Epithelial cell of proximal tubule (primary cell): ENCODE measurements around the gene FTSJ1. TPM values are rescaled to one million over a fixed set of nuclear protein-coding genes. Genes with fewer than 3 reads are reported as not detected.

Experiments used
- DNase-seq: peaks from one replicate; pipeline ENCODE4 v3.0.0-alpha.2; 2011; ENCODE audit warnings: low read depth
- H3K4me3 ChIP-seq: 2 replicates; pipeline ENCODE4 v1.5.1; 2011; ENCODE audit warnings: low read depth, mild to moderate bottlenecking, low read length
- total RNA-seq: library from RNA; depleted of rRNA; stranded (reverse); fragments of >200 nt; gene quantifications from 2 replicates; pipeline ENCODE4 v1.2.3, GENCODE V29; 2015
- TF ChIP-seq, protein P1 (sequence below): conservative IDR thresholded peaks from 2 replicates; pipeline ENCODE4 v1.5.1; 2012; ENCODE audit warnings: low read depth, mild to moderate bottlenecking, low read length

The FTSJ1 gene
- total RNA-seq, 1 donor from 2014 or later: 63.5 TPM

DNA sequence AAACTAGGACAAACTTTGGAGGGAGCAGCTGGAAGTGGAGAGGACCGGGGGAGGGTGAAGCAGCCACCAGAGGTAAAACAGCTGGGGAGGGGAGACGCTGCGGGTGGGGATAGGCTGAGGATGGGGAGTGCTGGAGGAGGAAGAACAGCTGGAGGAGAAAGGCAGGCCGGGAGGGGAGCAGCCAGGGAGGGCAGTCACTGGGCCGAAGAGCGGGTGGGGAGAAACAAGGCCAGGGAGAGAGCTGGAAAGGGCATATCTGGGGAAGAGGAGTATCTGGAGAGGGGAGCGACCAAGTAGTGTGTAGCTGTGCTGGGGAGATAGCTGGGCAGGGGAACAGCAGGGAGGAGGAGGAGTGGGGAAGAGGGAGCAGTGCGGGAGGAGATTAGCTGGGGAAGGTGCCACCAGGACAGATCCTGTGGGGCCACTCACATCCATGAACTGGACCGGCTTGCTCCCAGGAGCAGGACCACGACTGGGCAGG, 8.7 kb upstream of the FTSJ1 start:
- peak overlapping the region; percentile 45 for H3K4me3 ChIP-seq
- TF ChIP-seq, protein P1, sequence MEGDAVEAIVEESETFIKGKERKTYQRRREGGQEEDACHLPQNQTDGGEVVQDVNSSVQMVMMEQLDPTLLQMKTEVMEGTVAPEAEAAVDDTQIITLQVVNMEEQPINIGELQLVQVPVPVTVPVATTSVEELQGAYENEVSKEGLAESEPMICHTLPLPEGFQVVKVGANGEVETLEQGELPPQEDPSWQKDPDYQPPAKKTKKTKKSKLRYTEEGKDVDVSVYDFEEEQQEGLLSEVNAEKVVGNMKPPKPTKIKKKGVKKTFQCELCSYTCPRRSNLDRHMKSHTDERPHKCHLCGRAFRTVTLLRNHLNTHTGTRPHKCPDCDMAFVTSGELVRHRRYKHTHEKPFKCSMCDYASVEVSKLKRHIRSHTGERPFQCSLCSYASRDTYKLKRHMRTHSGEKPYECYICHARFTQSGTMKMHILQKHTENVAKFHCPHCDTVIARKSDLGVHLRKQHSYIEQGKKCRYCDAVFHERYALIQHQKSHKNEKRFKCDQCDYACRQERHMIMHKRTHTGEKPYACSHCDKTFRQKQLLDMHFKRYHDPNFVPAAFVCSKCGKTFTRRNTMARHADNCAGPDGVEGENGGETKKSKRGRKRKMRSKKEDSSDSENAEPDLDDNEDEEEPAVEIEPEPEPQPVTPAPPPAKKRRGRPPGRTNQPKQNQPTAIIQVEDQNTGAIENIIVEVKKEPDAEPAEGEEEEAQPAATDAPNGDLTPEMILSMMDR: no peak
- no peak for DNase-seq

GRCh38 chrX:48468247-48468671, 7.7 kb upstream of the FTSJ1 start:
- no peak for DNase-seq
- peak overlapping the region; percentile 45 for H3K4me3 ChIP-seq
- TF ChIP-seq, protein P1: no peak

DNA sequence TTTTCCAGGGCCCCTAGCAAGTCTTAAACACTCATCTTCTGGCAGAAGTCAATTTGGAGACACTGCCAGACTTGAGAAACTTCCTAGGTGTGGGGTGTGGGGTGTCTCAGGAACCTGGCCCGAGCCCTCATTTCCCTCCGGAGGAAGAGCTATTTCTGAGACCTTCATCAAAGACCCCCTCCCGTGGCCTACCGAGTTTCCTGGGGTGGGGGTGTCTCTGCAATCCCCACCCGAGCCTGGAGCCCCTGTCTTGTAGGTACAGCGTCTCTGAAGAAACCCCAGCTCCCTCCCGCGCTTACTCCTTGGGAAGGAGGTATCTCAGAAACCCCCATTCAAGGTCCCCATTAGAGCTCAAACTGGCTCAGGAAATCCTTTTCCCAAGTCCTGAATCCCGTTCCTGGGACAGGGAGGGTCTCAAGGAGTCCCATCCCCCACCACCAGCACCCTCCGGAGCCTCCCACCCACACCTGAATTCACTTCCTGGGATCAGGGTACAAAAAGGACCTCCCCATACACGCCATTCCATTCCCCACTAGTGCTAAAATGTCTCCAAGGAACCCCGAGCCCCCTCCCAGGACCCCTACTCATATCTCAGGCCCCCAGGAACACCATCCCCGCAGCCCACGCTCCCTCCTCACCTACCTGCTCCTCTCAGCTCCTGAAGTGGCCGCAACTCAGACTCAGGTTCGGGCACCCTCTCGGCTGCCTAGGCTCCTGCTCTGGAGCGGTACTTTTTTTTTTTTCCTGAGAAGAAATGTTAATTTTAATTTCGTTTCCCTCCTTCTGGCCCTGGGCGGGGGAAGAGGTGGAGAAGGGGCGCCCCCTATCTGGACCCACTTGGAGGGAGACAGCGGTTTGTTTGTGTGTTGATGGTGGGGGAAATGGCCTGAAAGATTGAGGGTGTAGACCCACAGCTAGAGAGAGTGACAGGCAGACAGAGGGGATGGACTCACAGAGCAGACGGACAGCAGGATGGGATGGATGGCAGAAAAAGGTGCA, 7.0 kb upstream of the FTSJ1 start:
- no peak for DNase-seq
- TF ChIP-seq, protein P1: no peak
- H3K4me3 ChIP-seq: peak overlapping the region; percentile 45

DNA sequence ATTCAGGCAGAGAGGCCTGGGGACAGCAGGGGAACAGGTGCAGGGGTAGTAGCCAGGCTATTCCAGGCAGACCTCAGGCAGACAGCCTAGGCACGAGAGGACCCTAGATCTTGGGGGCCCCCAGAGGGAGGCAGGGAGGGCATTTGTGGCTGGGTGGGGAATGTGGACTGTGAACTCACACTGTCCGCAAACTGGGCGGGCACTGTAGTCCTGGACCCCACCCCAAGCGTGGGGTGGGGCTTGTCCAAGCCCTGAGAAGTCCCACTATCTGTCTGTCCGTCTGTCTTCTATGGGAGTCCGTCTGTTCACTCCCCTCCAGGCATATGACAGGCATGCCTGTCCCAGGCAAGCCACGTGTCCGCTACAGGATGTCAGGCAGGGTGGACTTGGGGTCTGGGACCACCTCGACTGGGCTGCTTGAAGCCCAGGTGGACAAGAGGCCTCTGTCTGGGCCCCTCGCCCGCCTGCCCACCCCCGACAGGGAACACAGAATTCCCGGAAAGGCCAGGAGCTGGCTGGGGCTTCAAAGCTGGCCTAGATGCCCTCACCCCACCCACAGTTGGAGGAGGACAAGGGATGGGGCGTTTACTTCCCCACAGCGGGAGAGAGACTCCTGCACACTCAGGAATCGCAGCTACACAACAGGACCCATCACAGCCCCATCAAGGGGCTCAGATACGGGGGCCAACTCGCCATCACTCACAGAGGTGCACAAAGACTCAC, 5.7 kb upstream of the FTSJ1 start, which contains the start of gene SLC38A5:
Gene SLC38A5 (minus strand): TSS at position 151 of the 723 bp plus-strand sequence. CDS start 2,336 bp downstream, outside the sequence.
- TF ChIP-seq, protein P1: no peak
- DNase-seq: no peak
- peak within 1 kb of the TSS; percentile 45 for H3K4me3 ChIP-seq

GRCh38 chrX:48470833-48471118, 5.2 kb upstream of the FTSJ1 start:
- TF ChIP-seq, protein P1: no peak
- no peak overlapping the region for H3K4me3 ChIP-seq
- no peak for DNase-seq

DNA sequence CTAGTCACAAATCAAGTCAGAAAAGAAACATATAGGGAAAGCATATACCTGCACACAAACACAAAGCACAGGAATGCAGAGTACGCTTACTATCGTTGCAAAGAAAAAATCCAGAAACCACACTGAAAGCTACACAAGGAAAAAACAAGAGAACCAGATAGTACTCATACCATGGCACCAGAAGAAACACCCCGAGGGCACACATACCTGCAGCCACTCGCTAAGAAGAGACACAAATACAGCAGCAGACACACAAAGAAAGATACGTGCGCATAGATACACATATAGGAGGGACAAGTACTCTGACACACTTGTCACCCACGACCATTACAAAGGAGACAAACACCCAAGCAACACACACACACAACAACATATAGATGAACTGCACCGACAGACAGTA, 4.5 kb upstream of the FTSJ1 start:
- H3K4me3 ChIP-seq: no peak overlapping the region
- TF ChIP-seq, protein P1: no peak
- DNase-seq: no peak
